A673 (cell line): ENCODE measurements around the gene GALNT9. TPM values are rescaled to one million over a fixed set of nuclear protein-coding genes. Genes with fewer than 3 reads are reported as not detected.

Source experiments
- BruUV-seq: library from RNA; stranded (reverse); fragments of 400-500 nt; replicated peaks from 2 replicates; lab custom pipeline; 2021; lab: Mats Ljungman, UMichigan
- CTCF ChIA-PET: fragments of 300-600 bp; sonication (Branson Sonifier 250); formaldehyde crosslinking; loops from one replicate; lab custom pipeline; 2022; ENCODE audit warnings: antibody characterized with exemption; lab: Charles Lee
- POLR2A ChIA-PET: fragments of 300-600 bp; sonication (Branson Sonifier 250); formaldehyde crosslinking; loops from one replicate; lab custom pipeline; 2022; ENCODE audit warnings: antibody characterized with exemption; ENCODE audit not compliant: low non-redundant PET; lab: Charles Lee
- DNase-seq: peaks from one replicate; pipeline ENCODE4 v3.0.0-alpha.2; 2015; ENCODE audit warnings: low spot score
- H3K27ac ChIP-seq: fragments of 200-600 bp; sonication (generic); 2 replicates; pipeline ENCODE4 v1.5.1; 2016; ENCODE audit warnings: mixed run types, low read depth, mild to moderate bottlenecking, mixed read lengths, antibody characterized with exemption, low read length; ENCODE audit not compliant: poor library complexity, severe bottlenecking
- H3K27me3 ChIP-seq: fragments of 200-600 bp; sonication (generic); replicated peaks from 2 replicates; pipeline ENCODE4 v1.6.1; 2017; ENCODE audit warnings: mixed run types, low read depth, mild to moderate bottlenecking, mixed read lengths, antibody characterized with exemption, low read length; ENCODE audit not compliant: insufficient read depth, poor library complexity
- H3K36me3 ChIP-seq: fragments of 200-600 bp; sonication (generic); 2 replicates; pipeline ENCODE4 v1.6.1; 2016; ENCODE audit warnings: mixed run types, mild to moderate bottlenecking, mixed read lengths, antibody characterized with exemption, low read length; ENCODE audit not compliant: insufficient read depth, poor library complexity, severe bottlenecking
- H3K4me1 ChIP-seq: fragments of 200-600 bp; sonication (generic); 2 replicates; pipeline ENCODE4 v1.6.1; 2017; ENCODE audit warnings: mixed run types, mild to moderate bottlenecking, mixed read lengths, antibody characterized with exemption, low read length; ENCODE audit not compliant: insufficient read depth, poor library complexity, severe bottlenecking
- H3K4me3 ChIP-seq: fragments of 200-600 bp; sonication (generic); 2 replicates; pipeline ENCODE4 v1.5.1; 2016; ENCODE audit warnings: low read depth, mixed run types, mild to moderate bottlenecking, mixed read lengths, low read length; ENCODE audit not compliant: poor library complexity, severe bottlenecking
- H3K9me3 ChIP-seq: fragments of 200-600 bp; sonication (generic); 2 replicates; pipeline ENCODE4 v1.6.1; 2016; ENCODE audit warnings: mixed run types, low read depth, mild to moderate bottlenecking, mixed read lengths, antibody characterized with exemption, low read length; ENCODE audit not compliant: poor library complexity, severe bottlenecking
- EZH2 ChIP-seq: fragments of 200-600 bp; sonication (generic); IDR thresholded peaks from 2 replicates; pipeline ENCODE4 v1.6.1; 2017; ENCODE audit warnings: borderline replicate concordance, low read depth, mild to moderate bottlenecking, mixed read lengths, antibody characterized with exemption, low read length; ENCODE audit not compliant: poor library complexity, severe bottlenecking
- intact Hi-C: fragments of 100-400 bp; cut with micrococcal nuclease; formaldehyde crosslinking; loops from one replicate; pipeline ENCODE4 v1.10.0; 2022; ENCODE audit not compliant: unreplicated experiment
- total RNA-seq: library from RNA; stranded (reverse); gene quantifications from 2 replicates; pipeline ENCODE4 v1.2.3, GENCODE V29; 2021
- TF ChIP-seq, protein P1 (sequence below): fragments of 300-800, 200-600 bp; sonication (generic); conservative IDR thresholded peaks from 2 replicates; pipeline ENCODE4 v1.5.1; 2017; ENCODE audit warnings: low read depth, mild to moderate bottlenecking, antibody characterized with exemption, low read length, moderate library complexity, mixed read lengths

Gene GALNT9
- total RNA-seq, 1 experiment from 2014 or later, result 7.4 TPM

DNA sequence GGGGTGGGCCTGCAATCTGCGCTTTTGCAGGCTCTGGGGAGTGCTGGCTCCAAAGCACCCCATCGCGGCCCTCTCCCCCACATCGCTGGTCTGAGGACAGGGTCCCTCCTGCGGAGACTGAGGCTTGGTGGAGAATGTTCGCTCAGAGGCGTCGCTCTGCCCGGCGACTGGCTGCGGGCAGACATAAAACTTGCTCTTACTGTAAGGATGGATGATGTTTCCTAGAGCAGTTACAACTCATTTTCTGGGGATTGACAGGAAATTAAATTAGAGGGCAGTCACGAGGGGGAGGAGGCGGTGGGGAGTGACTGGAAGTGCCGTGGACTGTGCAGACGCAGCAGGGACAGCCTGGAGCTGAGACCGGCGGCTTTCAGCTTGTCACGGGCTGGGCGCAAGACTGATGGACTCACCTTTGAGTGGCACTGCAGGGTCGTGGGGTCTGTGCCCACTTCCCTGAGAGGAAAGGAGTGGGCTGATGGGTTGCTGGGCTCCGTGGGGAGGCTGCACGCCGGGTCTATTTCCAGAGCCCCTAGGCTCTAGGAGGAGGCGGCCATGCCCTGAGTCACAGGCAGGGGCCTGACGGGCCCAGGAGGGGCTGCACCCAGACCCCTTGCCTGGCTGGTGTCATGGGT lies 152.4 kb downstream of the GALNT9 start:
- TF ChIP-seq EZH2, result no peak
- TF ChIP-seq, protein P1, sequence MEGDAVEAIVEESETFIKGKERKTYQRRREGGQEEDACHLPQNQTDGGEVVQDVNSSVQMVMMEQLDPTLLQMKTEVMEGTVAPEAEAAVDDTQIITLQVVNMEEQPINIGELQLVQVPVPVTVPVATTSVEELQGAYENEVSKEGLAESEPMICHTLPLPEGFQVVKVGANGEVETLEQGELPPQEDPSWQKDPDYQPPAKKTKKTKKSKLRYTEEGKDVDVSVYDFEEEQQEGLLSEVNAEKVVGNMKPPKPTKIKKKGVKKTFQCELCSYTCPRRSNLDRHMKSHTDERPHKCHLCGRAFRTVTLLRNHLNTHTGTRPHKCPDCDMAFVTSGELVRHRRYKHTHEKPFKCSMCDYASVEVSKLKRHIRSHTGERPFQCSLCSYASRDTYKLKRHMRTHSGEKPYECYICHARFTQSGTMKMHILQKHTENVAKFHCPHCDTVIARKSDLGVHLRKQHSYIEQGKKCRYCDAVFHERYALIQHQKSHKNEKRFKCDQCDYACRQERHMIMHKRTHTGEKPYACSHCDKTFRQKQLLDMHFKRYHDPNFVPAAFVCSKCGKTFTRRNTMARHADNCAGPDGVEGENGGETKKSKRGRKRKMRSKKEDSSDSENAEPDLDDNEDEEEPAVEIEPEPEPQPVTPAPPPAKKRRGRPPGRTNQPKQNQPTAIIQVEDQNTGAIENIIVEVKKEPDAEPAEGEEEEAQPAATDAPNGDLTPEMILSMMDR, result no peak
- intact Hi-C loops, result no loop called here
- peak; percentile 77 for DNase-seq

DNA sequence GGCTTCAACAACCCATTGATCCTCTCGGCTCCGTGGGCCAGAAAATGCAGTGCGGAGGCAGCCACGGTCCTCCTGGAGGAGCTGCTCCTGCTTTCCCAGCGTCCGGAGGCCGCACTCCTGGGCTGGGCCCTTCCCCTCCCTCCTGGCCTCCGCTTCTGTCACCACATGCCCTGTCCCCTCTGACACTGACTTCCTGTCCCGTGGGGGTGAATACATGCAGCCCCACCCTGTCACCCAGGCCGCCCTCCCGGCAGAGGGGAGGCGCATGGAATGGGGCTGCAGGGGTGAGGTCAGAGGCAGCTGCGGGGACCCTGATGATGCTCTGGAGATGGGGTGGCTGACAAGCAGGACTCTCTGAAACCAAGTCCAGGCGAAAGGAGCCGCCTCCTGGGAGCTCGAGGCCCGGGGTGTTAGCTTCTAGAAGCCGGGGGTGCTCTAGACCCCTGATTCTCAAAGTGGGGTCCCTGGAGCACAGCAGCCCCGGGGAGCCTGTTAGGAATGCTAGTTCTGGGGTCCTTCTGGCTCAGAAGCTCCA lies 152.9 kb downstream of the GALNT9 start:
- POLR2A ChIA-PET, result no interaction called here
- Histone ChIP-seq H3K9me3 (no peaks in the 10 kb centered on the region), H3K27ac (no peak overlapping the region), H3K4me1 (peaks cover 28% of the 10 kb centered on the region), H3K36me3 (no peaks in the 10 kb centered on the region), H3K4me3 (no peak overlapping the region), H3K27me3 (no peaks in the 10 kb centered on the region)
- CTCF ChIA-PET, result no interaction called here
- TF ChIP-seq, protein P1, result no peak
- TF ChIP-seq EZH2, result no peak
- no peak for DNase-seq
- BruUV-seq, result no TSS peak
- intact Hi-C loops, result no loop called here

More for the DNA sequence above, 152.4 kb downstream of the GALNT9 start:
- H3K36me3 ChIP-seq, result no peaks in the 10 kb centered on the region
- ChIA-PET CTCF (no interaction called here), POLR2A (no interaction called here)
- peak overlapping the region; percentile 23 for H3K4me3 ChIP-seq
- no peak overlapping the region for H3K27ac ChIP-seq
- peaks cover 28% of the 10 kb centered on the region for H3K4me1 ChIP-seq
- no peaks in the 10 kb centered on the region for H3K27me3 ChIP-seq
- BruUV-seq, result no TSS peak
- no peaks in the 10 kb centered on the region for H3K9me3 ChIP-seq

DNA sequence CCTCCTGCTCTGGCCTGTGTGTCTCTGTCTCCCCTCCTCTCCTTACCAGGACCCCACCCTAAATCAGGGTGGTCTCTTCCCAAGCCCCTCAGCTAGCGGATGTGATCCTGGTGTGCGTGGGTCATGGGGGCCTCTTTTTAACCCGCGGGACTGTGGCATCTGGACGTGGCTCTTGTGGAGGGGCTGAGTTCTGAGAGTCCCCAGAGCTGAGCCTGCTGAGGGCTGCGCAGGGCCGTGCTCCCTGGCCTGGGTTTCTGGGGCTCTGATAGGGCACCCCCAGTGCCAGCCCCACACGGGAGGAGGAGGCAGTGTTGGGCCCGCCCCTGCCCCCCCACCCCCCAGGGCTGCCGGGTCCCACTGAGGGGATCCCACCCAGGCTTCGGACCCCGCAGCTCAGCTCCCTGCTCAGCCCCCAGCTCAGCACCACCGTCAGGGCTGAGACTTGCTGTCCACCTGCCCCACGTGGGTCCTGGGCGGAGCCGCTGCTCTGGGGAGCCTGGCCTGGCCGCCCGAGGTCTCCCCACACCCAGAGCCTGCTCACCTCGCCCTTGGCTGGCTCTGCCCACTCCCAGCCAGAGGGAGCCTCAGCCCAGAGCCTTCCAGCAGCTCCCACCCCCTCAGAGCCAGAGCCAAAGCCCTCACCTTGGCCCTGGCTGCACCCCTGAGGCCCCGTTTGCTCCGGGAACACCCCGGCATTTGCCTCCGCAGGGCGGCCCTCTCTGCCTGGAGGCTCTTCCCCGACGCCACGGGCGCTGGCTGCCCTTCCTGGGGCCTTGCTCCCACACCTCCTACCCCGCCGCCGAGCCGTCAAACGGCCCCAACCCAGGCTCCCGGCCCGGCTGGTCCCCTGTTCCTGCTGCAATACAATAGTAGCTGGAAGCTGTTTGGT lies 153.6 kb downstream of the GALNT9 start:
- Histone ChIP-seq H3K36me3 (no peaks in the 10 kb centered on the region), H3K27me3 (no peaks in the 10 kb centered on the region), H3K4me1 (peaks cover 28% of the 10 kb centered on the region), H3K4me3 (no peak overlapping the region), H3K9me3 (no peaks in the 10 kb centered on the region), H3K27ac (no peak overlapping the region)
- no peak for DNase-seq
- no peak for TF ChIP-seq EZH2
- TF ChIP-seq, protein P1, result no peak
- ChIA-PET POLR2A (no interaction called here), CTCF (no interaction called here)
- intact Hi-C loops, result no loop called here
- BruUV-seq, result no TSS peak
